Measurements from ENCODE around the gene EZR.

DNA sequence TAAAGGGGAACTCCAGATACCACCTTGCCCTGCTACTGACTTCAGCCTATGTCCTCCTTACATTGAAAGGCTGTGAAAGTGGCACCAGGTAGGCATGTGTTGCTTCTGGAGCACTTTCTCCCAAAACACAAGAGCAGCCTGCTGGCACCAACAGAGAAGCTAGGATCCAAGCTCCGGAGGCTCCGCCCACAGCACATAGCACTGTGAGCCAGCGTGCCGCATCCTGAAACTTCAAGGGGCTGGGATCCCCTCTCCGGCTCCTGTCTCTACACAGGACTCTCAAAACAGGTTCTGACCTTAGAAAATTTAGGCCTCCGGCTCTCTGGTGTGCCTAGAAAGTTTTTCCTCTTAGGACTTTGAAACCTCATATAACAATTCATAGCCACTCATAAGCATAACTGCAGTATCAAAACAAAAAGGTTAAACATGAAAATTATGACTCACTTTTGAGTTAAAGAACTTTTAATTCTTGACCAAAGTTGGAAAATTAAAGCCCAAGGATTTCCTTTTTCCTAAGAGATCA, 41.1 kb downstream of the EZR start:
- TF ChIP-seq, protein P1, sequence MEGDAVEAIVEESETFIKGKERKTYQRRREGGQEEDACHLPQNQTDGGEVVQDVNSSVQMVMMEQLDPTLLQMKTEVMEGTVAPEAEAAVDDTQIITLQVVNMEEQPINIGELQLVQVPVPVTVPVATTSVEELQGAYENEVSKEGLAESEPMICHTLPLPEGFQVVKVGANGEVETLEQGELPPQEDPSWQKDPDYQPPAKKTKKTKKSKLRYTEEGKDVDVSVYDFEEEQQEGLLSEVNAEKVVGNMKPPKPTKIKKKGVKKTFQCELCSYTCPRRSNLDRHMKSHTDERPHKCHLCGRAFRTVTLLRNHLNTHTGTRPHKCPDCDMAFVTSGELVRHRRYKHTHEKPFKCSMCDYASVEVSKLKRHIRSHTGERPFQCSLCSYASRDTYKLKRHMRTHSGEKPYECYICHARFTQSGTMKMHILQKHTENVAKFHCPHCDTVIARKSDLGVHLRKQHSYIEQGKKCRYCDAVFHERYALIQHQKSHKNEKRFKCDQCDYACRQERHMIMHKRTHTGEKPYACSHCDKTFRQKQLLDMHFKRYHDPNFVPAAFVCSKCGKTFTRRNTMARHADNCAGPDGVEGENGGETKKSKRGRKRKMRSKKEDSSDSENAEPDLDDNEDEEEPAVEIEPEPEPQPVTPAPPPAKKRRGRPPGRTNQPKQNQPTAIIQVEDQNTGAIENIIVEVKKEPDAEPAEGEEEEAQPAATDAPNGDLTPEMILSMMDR (IDR thresholded peaks at IDR 0.05; ENCODE audit: control extremely low read depth in 1 of 3, insufficient read depth in 1 of 3, low read depth in 1 of 3, low read length in 3 of 3), result no peak
- TF ChIP-seq POLR2A (IDR thresholded peaks at IDR 0.05; ENCODE audit: control extremely low read depth in 1 of 2, low read depth in 2 of 2, low read length in 2 of 2) (no peak), BACH1 (IDR thresholded peaks at IDR 0.05; ENCODE audit: low read length) (no peak), MAFK (IDR thresholded peaks at IDR 0.05; ENCODE audit: low read depth, low read length) (no peak), RFX5 (IDR thresholded peaks at IDR 0.05; ENCODE audit: borderline replicate concordance, low read depth, low read length) (no peak), CEBPB (IDR thresholded peaks at IDR 0.05; ENCODE audit: low read depth, low read length) (no peak), TCF12 (IDR thresholded peaks at IDR 0.05; ENCODE audit: low read depth, low read length) (no peak), EZH2 (IDR thresholded peaks at IDR 0.05; ENCODE audit: low read depth, low read length, severe bottlenecking) (no peak), RXRA (IDR thresholded peaks at IDR 0.05; ENCODE audit: insufficient read depth, low read depth, low read length) (no peak)
- TF ChIP-seq, protein P2, sequence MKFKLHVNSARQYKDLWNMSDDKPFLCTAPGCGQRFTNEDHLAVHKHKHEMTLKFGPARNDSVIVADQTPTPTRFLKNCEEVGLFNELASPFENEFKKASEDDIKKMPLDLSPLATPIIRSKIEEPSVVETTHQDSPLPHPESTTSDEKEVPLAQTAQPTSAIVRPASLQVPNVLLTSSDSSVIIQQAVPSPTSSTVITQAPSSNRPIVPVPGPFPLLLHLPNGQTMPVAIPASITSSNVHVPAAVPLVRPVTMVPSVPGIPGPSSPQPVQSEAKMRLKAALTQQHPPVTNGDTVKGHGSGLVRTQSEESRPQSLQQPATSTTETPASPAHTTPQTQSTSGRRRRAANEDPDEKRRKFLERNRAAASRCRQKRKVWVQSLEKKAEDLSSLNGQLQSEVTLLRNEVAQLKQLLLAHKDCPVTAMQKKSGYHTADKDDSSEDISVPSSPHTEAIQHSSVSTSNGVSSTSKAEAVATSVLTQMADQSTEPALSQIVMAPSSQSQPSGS (IDR thresholded peaks at IDR 0.05; ENCODE audit: low read length), result no peak
